ENCODE data around the gene ENHO.

GRCh38 chr9:34477541-34477940 lies 45.2 kb downstream of the ENHO start:
- TF ChIP-seq, protein P1, sequence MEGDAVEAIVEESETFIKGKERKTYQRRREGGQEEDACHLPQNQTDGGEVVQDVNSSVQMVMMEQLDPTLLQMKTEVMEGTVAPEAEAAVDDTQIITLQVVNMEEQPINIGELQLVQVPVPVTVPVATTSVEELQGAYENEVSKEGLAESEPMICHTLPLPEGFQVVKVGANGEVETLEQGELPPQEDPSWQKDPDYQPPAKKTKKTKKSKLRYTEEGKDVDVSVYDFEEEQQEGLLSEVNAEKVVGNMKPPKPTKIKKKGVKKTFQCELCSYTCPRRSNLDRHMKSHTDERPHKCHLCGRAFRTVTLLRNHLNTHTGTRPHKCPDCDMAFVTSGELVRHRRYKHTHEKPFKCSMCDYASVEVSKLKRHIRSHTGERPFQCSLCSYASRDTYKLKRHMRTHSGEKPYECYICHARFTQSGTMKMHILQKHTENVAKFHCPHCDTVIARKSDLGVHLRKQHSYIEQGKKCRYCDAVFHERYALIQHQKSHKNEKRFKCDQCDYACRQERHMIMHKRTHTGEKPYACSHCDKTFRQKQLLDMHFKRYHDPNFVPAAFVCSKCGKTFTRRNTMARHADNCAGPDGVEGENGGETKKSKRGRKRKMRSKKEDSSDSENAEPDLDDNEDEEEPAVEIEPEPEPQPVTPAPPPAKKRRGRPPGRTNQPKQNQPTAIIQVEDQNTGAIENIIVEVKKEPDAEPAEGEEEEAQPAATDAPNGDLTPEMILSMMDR (IDR thresholded peaks at IDR 0.05) = no peak
- no peak for TF ChIP-seq POLR2A (IDR thresholded peaks at IDR 0.05)

All from lower leg skin (tissue), 3 donors.